Diencephalon (tissue), 1 donor: ENCODE measurements around the gene POLDIP2. TPM values are rescaled to one million over a fixed set of nuclear protein-coding genes. Genes with fewer than 3 reads are reported as not detected.

ENCODE experiments used
- total RNA-seq: library from RNA; depleted of rRNA; stranded (reverse); fragments of >200 nt; gene quantifications from one replicate; pipeline ENCODE4 v1.2.3, GENCODE V29; 2014

Gene POLDIP2, protein sequence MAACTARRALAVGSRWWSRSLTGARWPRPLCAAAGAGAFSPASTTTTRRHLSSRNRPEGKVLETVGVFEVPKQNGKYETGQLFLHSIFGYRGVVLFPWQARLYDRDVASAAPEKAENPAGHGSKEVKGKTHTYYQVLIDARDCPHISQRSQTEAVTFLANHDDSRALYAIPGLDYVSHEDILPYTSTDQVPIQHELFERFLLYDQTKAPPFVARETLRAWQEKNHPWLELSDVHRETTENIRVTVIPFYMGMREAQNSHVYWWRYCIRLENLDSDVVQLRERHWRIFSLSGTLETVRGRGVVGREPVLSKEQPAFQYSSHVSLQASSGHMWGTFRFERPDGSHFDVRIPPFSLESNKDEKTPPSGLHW
- 49.4 TPM for total RNA-seq

DNA sequence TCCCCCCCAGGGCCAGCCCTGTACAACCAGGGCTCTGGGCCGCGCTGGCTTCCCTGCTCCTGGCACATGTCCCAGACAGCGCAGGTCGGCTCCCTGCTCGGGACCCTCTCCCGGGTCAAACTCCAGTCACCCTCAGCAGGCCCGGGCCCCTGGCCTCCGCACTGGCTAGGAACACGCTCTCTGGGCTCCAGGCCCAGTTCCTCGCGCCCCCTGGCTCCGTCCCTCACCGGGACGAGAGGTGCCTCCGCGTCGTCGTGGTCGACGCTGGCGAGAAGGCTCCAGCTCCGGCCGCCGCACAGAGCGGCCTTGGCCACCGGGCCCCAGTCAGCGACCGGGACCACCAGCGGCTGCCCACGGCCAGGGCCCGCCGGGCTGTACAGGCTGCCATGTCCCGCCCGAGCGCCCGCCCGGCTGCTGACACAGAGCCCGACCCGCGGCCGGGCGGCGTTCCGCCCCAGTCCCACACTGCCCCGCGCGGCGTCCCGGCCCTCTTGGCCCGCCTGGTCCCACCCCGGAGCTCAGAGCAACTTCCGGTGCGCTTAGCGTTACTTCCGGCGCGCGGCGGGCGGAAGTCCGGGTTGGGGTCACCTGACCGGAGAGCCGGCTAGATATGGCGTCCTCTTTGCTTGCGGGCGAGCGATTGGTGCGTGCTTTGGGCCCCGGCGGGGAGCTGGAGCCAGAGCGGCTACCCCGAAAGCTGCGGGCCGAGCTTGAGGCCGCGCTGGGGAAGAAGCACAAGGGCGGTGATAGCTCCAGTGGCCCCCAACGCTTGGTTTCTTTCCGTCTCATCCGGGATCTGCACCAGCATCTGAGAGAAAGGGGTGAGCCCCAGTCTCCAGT, at the start of gene POLDIP2:
TSS of gene POLDIP2 (minus strand) at position 467 of the 840 bp plus-strand sequence. CDS start at position 388, 79 bp downstream.

GRCh38 chr17:28405632-28406472, 48.5 kb upstream of the POLDIP2 start, which contains the start of gene SLC46A1:
SLC46A1 (minus strand) TSS chr17:28406212; CDS start chr17:28406114, 98 bp downstream.

GRCh38 chr17:28371245-28372202, 14.2 kb upstream of the POLDIP2 start, which contains the start of gene SARM1:
SARM1 (plus strand) TSS chr17:28371694; CDS start chr17:28372033, 339 bp downstream.

GRCh38 chr17:28370035-28370743, 12.9 kb upstream of the POLDIP2 start, which contains the start of gene VTN:
VTN (minus strand) TSS chr17:28370307; CDS start chr17:28370203, 104 bp downstream.

GRCh38 chr17:28364665-28365363, 7.5 kb upstream of the POLDIP2 start, which contains the start of gene SEBOX:
SEBOX (minus strand) TSS chr17:28365199; CDS start chr17:28365151, 48 bp downstream.

GRCh38 chr17:28335201-28335958, 21.9 kb downstream of the POLDIP2 start, which contains the start of the genes IFT20 and TNFAIP1:
IFT20 (minus strand) TSS chr17:28335472; CDS start chr17:28331985, 3,487 bp downstream.
TNFAIP1 (plus strand) TSS chr17:28335761; CDS start chr17:28339522, 3,761 bp downstream.

GRCh38 chr17:28318759-28319597, 38.3 kb downstream of the POLDIP2 start, which contains the start of gene TMEM97:
TMEM97 (plus strand) TSS chr17:28319200; CDS start chr17:28319240, 40 bp downstream.

Other genes starting within 250 kb of the POLDIP2 start
- 25.8 TPM for gene TMEM97, start 38.3 kb downstream of the POLDIP2 start, total RNA-seq
- gene IFT20, start 22.1 kb downstream of the POLDIP2 start, total RNA-seq, result 33.7 TPM
- gene TNFAIP1, start 21.8 kb downstream of the POLDIP2 start, total RNA-seq, result 39.2 TPM
- not detected for gene SEBOX, start 7.7 kb upstream of the POLDIP2 start, total RNA-seq
- 0.69 TPM for gene VTN, start 12.8 kb upstream of the POLDIP2 start, total RNA-seq
- 32.8 TPM for gene SARM1, start 14.2 kb upstream of the POLDIP2 start, total RNA-seq
- 18.2 TPM for gene SLC46A1, start 48.7 kb upstream of the POLDIP2 start, total RNA-seq
- not detected for gene SLC13A2, start 116.1 kb upstream of the POLDIP2 start, total RNA-seq
- gene FOXN1, start 148.8 kb upstream of the POLDIP2 start, total RNA-seq, result not detected
- gene UNC119, start 195.1 kb upstream of the POLDIP2 start, total RNA-seq, result 35.8 TPM
- 30.2 TPM for gene PIGS, start 214.0 kb upstream of the POLDIP2 start, total RNA-seq
- 249 TPM for gene ALDOC, start 219.4 kb upstream of the POLDIP2 start, total RNA-seq
- 9.7 TPM for gene SPAG5, start 241.5 kb upstream of the POLDIP2 start, total RNA-seq